ENCODE results near the gene OR8B4. TPM values are rescaled to one million over a fixed set of nuclear protein-coding genes. Genes with fewer than 3 reads are reported as not detected.

Gene OR8B4
- total RNA-seq, 1 donor from 2014 or later: not detected

DNA sequence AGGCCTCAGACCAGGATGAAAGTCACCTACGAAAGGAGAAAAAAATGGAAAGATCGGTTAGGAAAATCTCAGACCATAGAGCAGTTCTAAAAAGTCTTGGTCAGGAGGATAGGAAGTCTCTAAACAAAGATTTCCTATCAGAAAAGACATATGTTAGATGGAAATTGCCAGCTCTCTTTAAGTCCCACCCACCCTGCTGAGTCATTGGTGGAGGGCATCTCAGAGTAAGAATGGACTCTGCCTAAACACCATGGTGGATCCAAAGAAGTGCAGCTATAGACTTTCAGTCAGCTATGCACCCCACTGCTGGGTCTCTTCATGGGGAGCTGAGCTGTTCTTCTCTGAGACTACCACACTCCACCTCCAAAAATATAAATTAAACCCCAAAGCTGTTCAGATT lies 44.1 kb downstream of the OR8B4 start:
- Histone ChIP-seq H4K20me1 (ENCODE audit: insufficient read depth, low read length) (no peaks in the 10 kb centered on the region), H3K36me3 (ENCODE audit: insufficient read depth, low read length) (no peaks in the 10 kb centered on the region), H3K4me3 (ENCODE audit: insufficient read depth, low read depth, low read length) (no peak overlapping the region), H3K9me3 (ENCODE audit: insufficient read depth, low read depth, low read length) (no peaks in the 10 kb centered on the region), H3K27ac (ENCODE audit: low read depth, low read length) (no peak overlapping the region), H3K79me2 (ENCODE audit: insufficient read depth, low read length) (no peaks in the 10 kb centered on the region), H3K27me3 (ENCODE audit: insufficient read depth, low read length) (no peaks in the 10 kb centered on the region), H2AFZ (ENCODE audit: low read depth, low read length) (no peak overlapping the region), H3K4me2 (ENCODE audit: low read length) (no peak overlapping the region), H3K9ac (ENCODE audit: low read length) (no peak overlapping the region), H3K4me1 (ENCODE audit: insufficient read depth, low read length) (no peaks in the 10 kb centered on the region)
- Mint-ChIP-seq H3K4me3 (ENCODE audit: unreplicated experiment) (no peak overlapping the region), H3K9me3 (ENCODE audit: unreplicated experiment) (no peaks in the 10 kb centered on the region), H3K27ac (ENCODE audit: unreplicated experiment) (no peak overlapping the region), H3K27me3 (ENCODE audit: low read depth, unreplicated experiment) (no peaks in the 10 kb centered on the region), H3K4me1 (ENCODE audit: low read depth, unreplicated experiment) (no peaks in the 10 kb centered on the region), H3K36me3 (ENCODE audit: low read depth, unreplicated experiment) (no peaks in the 10 kb centered on the region)
- DNase-seq (ENCODE audit: low read depth) (no peak), FAIRE-seq (no peak)
- no peak for TF ChIP-seq EZH2 (IDR thresholded peaks at IDR 0.05; ENCODE audit: insufficient read depth, low read length)
- TF ChIP-seq, protein P1, sequence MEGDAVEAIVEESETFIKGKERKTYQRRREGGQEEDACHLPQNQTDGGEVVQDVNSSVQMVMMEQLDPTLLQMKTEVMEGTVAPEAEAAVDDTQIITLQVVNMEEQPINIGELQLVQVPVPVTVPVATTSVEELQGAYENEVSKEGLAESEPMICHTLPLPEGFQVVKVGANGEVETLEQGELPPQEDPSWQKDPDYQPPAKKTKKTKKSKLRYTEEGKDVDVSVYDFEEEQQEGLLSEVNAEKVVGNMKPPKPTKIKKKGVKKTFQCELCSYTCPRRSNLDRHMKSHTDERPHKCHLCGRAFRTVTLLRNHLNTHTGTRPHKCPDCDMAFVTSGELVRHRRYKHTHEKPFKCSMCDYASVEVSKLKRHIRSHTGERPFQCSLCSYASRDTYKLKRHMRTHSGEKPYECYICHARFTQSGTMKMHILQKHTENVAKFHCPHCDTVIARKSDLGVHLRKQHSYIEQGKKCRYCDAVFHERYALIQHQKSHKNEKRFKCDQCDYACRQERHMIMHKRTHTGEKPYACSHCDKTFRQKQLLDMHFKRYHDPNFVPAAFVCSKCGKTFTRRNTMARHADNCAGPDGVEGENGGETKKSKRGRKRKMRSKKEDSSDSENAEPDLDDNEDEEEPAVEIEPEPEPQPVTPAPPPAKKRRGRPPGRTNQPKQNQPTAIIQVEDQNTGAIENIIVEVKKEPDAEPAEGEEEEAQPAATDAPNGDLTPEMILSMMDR (IDR thresholded peaks at IDR 0.05; ENCODE audit: insufficient read depth, low read depth, low read length): no peak

DNA sequence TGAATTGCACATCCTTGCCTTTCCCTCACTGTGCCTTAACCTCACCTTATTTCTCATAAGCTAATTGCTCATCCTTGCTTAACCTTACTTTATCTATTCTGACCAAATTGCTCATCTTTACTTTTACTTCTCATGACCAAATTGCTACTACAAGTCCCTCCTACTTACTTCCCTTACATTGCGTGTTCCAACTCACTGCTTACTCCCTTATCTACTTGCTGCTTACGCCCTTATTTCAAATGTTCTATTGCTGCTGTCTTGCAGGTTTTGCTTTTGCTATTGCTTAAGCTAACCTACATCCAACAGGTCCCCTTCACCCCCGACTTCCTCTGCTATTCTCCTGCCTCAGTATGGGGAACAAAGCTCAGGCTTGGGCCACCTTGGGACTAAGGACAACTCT lies 48.4 kb downstream of the OR8B4 start:
- Histone ChIP-seq H3K4me2 (ENCODE audit: low read length) (no peak overlapping the region), H3K79me2 (ENCODE audit: insufficient read depth, low read length) (no peaks in the 10 kb centered on the region)

More for the DNA sequence above, 48.4 kb downstream of the OR8B4 start:
- Mint-ChIP-seq H3K27ac (ENCODE audit: unreplicated experiment) (no peak overlapping the region), H3K27me3 (ENCODE audit: low read depth, unreplicated experiment) (no peaks in the 10 kb centered on the region), H3K36me3 (ENCODE audit: low read depth, unreplicated experiment) (no peaks in the 10 kb centered on the region), H3K4me1 (ENCODE audit: low read depth, unreplicated experiment) (no peaks in the 10 kb centered on the region), H3K4me3 (ENCODE audit: unreplicated experiment) (no peak overlapping the region), H3K9me3 (ENCODE audit: unreplicated experiment) (no peaks in the 10 kb centered on the region)
- H3K4me1 ChIP-seq (ENCODE audit: insufficient read depth, low read length): no peaks in the 10 kb centered on the region
- FAIRE-seq (no peak), DNase-seq (ENCODE audit: low read depth) (no peak)
- no peaks in the 10 kb centered on the region for H3K36me3 ChIP-seq (ENCODE audit: insufficient read depth, low read length)
- H3K4me3 ChIP-seq (ENCODE audit: insufficient read depth, low read depth, low read length): no peak overlapping the region
- H3K27me3 ChIP-seq (ENCODE audit: insufficient read depth, low read length): no peaks in the 10 kb centered on the region
- H3K9ac ChIP-seq (ENCODE audit: low read length): no peak overlapping the region
- H3K27ac ChIP-seq (ENCODE audit: low read depth, low read length): no peak overlapping the region
- no peaks in the 10 kb centered on the region for H3K9me3 ChIP-seq (ENCODE audit: insufficient read depth, low read depth, low read length)
- H4K20me1 ChIP-seq (ENCODE audit: insufficient read depth, low read length): no peaks in the 10 kb centered on the region
- H2AFZ ChIP-seq (ENCODE audit: low read depth, low read length): no peak overlapping the region
- TF ChIP-seq EZH2 (IDR thresholded peaks at IDR 0.05; ENCODE audit: insufficient read depth, low read length): no peak
- TF ChIP-seq, protein P1 (IDR thresholded peaks at IDR 0.05; ENCODE audit: insufficient read depth, low read depth, low read length): no peak

Other genes starting within 250 kb of the OR8B4 start
- not detected in 2 replicates for gene OR10D3, start 241.5 kb downstream of the OR8B4 start, total RNA-seq
- not detected in 2 replicates for gene OR8G1, start 183.8 kb downstream of the OR8B4 start, total RNA-seq
- not detected in 2 replicates for gene OR8G5, start 168.5 kb downstream of the OR8B4 start, total RNA-seq
- not detected in 2 replicates for gene OR8D1, start 110.9 kb downstream of the OR8B4 start, total RNA-seq
- not detected in 2 replicates for gene OR8D2, start 104.7 kb downstream of the OR8B4 start, total RNA-seq
- not detected in 2 replicates for gene OR8B2, start 40.4 kb downstream of the OR8B4 start, total RNA-seq
- not detected in 2 replicates for gene OR8B3, start 25.8 kb downstream of the OR8B4 start, total RNA-seq
- gene OR8B8, start 20.8 kb upstream of the OR8B4 start, total RNA-seq: not detected in 2 replicates
- not detected in 2 replicates for gene OR8B12, start 118.8 kb upstream of the OR8B4 start, total RNA-seq
- gene OR8A1, start 145.1 kb upstream of the OR8B4 start, total RNA-seq: not detected in 2 replicates
- not detected in 2 replicates for gene PANX3, start 186.6 kb upstream of the OR8B4 start, total RNA-seq
- 34.6 and 36.8 TPM in 2 replicates for gene TBRG1, start 198.0 kb upstream of the OR8B4 start, total RNA-seq
- gene SIAE, start 248.9 kb upstream of the OR8B4 start, total RNA-seq: 15.4 and 18.5 TPM in 2 replicates
- 5.0 and 6.2 TPM in 2 replicates for gene SPA17, start 249.0 kb upstream of the OR8B4 start, total RNA-seq

Measured in astrocyte (in vitro differentiated cells and primary cell).